Upper lobe of left lung (tissue), 4 donors: Measurements from ENCODE around the gene IPO9.

Experiments used
- EP300 ChIP-seq, 4 donors: sonication (generic); formaldehyde crosslinking; IDR thresholded peaks; one replicate each; pipeline ENCODE4 v1.5.1; 2017; ENCODE audit warnings: antibody characterized with exemption in 4 of 4, control low read depth in 2 of 4
- POLR2A ChIP-seq, 4 donors: fragments of 450-650 bp; IDR thresholded peaks; one replicate each; pipeline ENCODE4 v1.5.1; 2016 to 2017; ENCODE audit warnings: antibody characterized with exemption in 4 of 4, mild to moderate bottlenecking in 2 of 4
- TF ChIP-seq, protein P1 (sequence below), 6 experiments: fragments of 450-650 bp in 4 of 6; fragments of 200-600 bp in 2 of 6; sonication (generic) in 2 of 6; IDR thresholded peaks; one replicate each; pipeline ENCODE4 v1.5.1; 2016 to 2019; ENCODE audit warnings: antibody characterized with exemption in 6 of 6

DNA sequence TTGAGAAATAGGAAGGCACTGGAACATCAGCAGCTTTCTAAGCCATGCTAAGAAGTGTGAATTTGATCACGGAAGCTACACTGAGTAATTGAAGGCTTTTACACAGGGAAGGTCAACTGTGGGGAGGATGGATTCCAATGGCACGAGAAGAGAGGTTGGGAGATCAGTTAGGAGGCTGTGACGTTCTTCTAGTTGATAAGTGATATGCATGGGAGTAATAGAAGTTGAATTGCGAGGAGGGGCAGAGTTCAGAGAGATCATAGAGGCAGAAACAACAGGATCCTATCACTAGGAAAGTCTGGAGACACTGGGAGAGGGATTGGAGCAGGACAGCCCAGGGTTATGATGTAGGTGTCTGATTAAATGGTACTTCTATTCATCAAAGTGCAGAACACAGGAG lies 101.2 kb downstream of the IPO9 start:
- TF ChIP-seq, protein P1, sequence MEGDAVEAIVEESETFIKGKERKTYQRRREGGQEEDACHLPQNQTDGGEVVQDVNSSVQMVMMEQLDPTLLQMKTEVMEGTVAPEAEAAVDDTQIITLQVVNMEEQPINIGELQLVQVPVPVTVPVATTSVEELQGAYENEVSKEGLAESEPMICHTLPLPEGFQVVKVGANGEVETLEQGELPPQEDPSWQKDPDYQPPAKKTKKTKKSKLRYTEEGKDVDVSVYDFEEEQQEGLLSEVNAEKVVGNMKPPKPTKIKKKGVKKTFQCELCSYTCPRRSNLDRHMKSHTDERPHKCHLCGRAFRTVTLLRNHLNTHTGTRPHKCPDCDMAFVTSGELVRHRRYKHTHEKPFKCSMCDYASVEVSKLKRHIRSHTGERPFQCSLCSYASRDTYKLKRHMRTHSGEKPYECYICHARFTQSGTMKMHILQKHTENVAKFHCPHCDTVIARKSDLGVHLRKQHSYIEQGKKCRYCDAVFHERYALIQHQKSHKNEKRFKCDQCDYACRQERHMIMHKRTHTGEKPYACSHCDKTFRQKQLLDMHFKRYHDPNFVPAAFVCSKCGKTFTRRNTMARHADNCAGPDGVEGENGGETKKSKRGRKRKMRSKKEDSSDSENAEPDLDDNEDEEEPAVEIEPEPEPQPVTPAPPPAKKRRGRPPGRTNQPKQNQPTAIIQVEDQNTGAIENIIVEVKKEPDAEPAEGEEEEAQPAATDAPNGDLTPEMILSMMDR (IDR thresholded peaks at IDR 0.05), result no peak
- TF ChIP-seq EP300 (IDR thresholded peaks at IDR 0.05), result no peak
- TF ChIP-seq POLR2A (IDR thresholded peaks at IDR 0.05), result no peak
